Tibial nerve (tissue), 4 donors: ENCODE results near the gene CROCC2.

Source experiments
- EP300 ChIP-seq, 2 donors: sonication (generic); formaldehyde crosslinking; IDR thresholded peaks; one replicate each; pipeline ENCODE4 v1.6.1; 2017; ENCODE audit warnings: antibody characterized with exemption in 2 of 2, mild to moderate bottlenecking in 1 of 2
- POLR2A ChIP-seq, 2 donors: fragments of 450-650 bp; IDR thresholded peaks; one replicate each; pipeline ENCODE4 v1.6.1; 2017; ENCODE audit warnings: antibody characterized with exemption in 2 of 2, mild to moderate bottlenecking in 2 of 2, moderate library complexity in 2 of 2
- TF ChIP-seq, protein P1 (sequence below), 5 experiments: fragments of 200-600 bp in 3 of 5; fragments of 450-650 bp in 2 of 5; sonication (generic) in 3 of 5; IDR thresholded peaks; one replicate each; pipeline ENCODE4 v1.5.1; 2016 to 2019; ENCODE audit warnings: antibody characterized with exemption in 5 of 5, mild to moderate bottlenecking in 3 of 5, moderate library complexity in 2 of 5

DNA sequence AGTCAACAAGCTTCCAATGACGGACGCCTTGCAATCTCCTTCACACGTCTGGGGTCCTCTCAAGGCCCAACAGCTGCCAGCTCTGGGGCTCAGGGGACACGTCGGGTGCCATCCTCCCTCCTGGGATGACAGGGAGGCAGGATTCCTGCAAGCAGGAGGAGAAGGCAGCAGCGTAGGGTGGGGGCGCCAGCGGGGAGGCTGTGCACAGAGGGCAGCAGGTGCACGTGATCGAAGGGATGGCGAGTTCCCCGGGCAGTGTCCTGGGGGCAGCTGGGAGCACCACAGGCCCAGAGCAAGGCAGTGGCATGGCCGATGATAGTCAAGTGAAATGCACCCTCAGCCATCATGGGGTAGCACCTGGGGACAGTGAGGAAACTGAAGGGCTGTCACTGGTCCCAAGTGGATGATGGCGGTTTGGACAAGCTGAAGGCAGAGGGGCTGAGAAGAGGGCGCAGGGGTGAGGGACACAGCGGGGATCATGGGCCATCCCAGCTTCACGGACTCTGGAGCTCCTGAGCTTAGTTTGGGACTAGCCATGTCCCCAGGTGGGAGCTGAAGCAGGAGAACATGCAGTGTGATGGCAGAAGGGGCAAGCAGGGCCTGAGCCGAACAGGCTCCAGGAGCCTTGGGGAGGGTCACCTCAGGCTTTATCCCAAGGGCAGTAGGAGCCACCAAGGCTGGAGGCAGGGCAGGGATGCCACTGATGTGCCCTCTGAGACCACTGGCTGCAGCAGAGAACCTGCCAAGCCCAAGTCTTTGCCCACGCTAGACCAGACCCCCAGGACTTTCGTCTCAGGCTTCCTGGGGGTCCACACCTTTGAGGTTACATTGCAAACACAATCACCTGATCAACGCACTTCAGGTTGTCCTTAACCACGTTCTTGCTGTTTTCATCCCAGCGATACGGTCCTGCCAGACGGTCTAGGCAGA lies 76.0 kb downstream of the CROCC2 start:
- TF ChIP-seq, protein P1, sequence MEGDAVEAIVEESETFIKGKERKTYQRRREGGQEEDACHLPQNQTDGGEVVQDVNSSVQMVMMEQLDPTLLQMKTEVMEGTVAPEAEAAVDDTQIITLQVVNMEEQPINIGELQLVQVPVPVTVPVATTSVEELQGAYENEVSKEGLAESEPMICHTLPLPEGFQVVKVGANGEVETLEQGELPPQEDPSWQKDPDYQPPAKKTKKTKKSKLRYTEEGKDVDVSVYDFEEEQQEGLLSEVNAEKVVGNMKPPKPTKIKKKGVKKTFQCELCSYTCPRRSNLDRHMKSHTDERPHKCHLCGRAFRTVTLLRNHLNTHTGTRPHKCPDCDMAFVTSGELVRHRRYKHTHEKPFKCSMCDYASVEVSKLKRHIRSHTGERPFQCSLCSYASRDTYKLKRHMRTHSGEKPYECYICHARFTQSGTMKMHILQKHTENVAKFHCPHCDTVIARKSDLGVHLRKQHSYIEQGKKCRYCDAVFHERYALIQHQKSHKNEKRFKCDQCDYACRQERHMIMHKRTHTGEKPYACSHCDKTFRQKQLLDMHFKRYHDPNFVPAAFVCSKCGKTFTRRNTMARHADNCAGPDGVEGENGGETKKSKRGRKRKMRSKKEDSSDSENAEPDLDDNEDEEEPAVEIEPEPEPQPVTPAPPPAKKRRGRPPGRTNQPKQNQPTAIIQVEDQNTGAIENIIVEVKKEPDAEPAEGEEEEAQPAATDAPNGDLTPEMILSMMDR (IDR thresholded peaks at IDR 0.05) = no peak
- TF ChIP-seq POLR2A (IDR thresholded peaks at IDR 0.05) (no peak), EP300 (IDR thresholded peaks at IDR 0.05) (no peak)
